HepG2 (cell line): ENCODE results near the gene ARL5A. TPM values are rescaled to one million over a fixed set of nuclear protein-coding genes. Genes with fewer than 3 reads are reported as not detected.

Source experiments
- CHCHD3 ChIP-seq: sonication (generic); formaldehyde crosslinking; IDR thresholded peaks from 2 replicates; pipeline ENCODE4 v1.8.0; 2022; ENCODE audit warnings: mild to moderate bottlenecking, missing genetic modification reagents, moderate library complexity
- ESRRA ChIP-seq: sonication (generic); formaldehyde crosslinking; IDR thresholded peaks from 2 replicates; pipeline ENCODE4 v1.5.1; 2020; ENCODE audit warnings: mild to moderate bottlenecking, low read depth, missing genetic modification reagents
- ETV5 ChIP-seq: IDR thresholded peaks from 2 replicates; pipeline ENCODE4 v1.6.1; 2018; ENCODE audit warnings: missing biosample characterization, missing genetic modification reagents, inconsistent platforms, borderline replicate concordance
- FOXP1 ChIP-seq, 2 experiments: fragments of 450-650 bp in 1 of 2; IDR thresholded peaks; 2 replicates each; pipeline ENCODE4 v1.6.1; 2017 to 2018; ENCODE audit warnings: antibody characterized with exemption in 1 of 2
- NCOA2 ChIP-seq: sonication (generic); formaldehyde crosslinking; IDR thresholded peaks from 2 replicates; pipeline ENCODE4 v1.8.0; 2022; ENCODE audit warnings: inconsistent platforms
- REL ChIP-seq: sonication (generic); formaldehyde crosslinking; conservative IDR thresholded peaks from 2 replicates; pipeline ENCODE4 v1.8.0; 2022; ENCODE audit warnings: mild to moderate bottlenecking, missing genetic modification reagents, moderate library complexity
- RELA ChIP-seq: sonication (generic); formaldehyde crosslinking; IDR thresholded peaks from 2 replicates; pipeline ENCODE4 v1.4.0; 2020; ENCODE audit warnings: missing genetic modification reagents
- SMAD3 ChIP-seq: sonication (generic); formaldehyde crosslinking; IDR thresholded peaks from 2 replicates; pipeline ENCODE4 v1.4.0; 2020; ENCODE audit warnings: missing genetic modification reagents
- SRF ChIP-seq: IDR thresholded peaks from 2 replicates; pipeline ENCODE4 v1.6.1; 2011; ENCODE audit warnings: mild to moderate bottlenecking, low read depth, low read length, moderate library complexity
- TAF15 ChIP-seq: fragments of 200-400 bp; formaldehyde crosslinking; IDR thresholded peaks from one replicate; pipeline ENCODE4 v1.6.1; 2018; ENCODE audit warnings: mild to moderate bottlenecking, low read depth, low read length; ENCODE audit not compliant: poor library complexity, severe bottlenecking
- XRCC5 ChIP-seq: fragments of 200-400 bp; formaldehyde crosslinking; optimal IDR thresholded peaks from 2 replicates; pipeline ENCODE3; 2017; ENCODE audit warnings: mild to moderate bottlenecking, low read length
- YY1 ChIP-seq: IDR thresholded peaks from 2 replicates; pipeline ENCODE4 v1.6.1; 2011; ENCODE audit warnings: low read length, low read depth, moderate library complexity, mild to moderate bottlenecking; ENCODE audit not compliant: insufficient read depth, insufficient replicate concordance
- ZBTB42 ChIP-seq: sonication (generic); formaldehyde crosslinking; IDR thresholded peaks from 2 replicates; pipeline ENCODE4 v1.5.0; 2020; ENCODE audit warnings: mild to moderate bottlenecking, missing genetic modification reagents
- ZNF615 ChIP-seq: sonication (generic); formaldehyde crosslinking; IDR thresholded peaks from 2 replicates; pipeline ENCODE4 v1.5.0; 2020; ENCODE audit warnings: mild to moderate bottlenecking, missing genetic modification reagents, borderline replicate concordance
- ZNF749 ChIP-seq: sonication (generic); formaldehyde crosslinking; IDR thresholded peaks from 2 replicates; pipeline ENCODE4 v1.8.0; 2022; ENCODE audit warnings: mild to moderate bottlenecking, missing genetic modification reagents, moderate library complexity, borderline replicate concordance
- polyA plus RNA-seq, 8 experiments: library from polyadenylated mRNA; depleted of rRNA in 3 of 8; stranded (reverse) in 7 of 8; unstranded in 1 of 8; fragments of >200 nt; fragmentation: Illumina TruSeq in 4 of 8; extraction: Trizol in 4 of 8; gene quantifications; 2 replicates each; pipeline versions ENCODE4 v1.2.1 to v1.2.3, GENCODE V29; 2011 to 2016; ENCODE audit warnings: low read depth in 4 of 8, missing spikeins in 1 of 8, mixed read lengths in 1 of 8; ENCODE audit not compliant: insufficient read depth in 1 of 8
- total RNA-seq, 5 experiments: library from RNA; depleted of rRNA; stranded (reverse); fragments of >200 nt; fragmentation: Illumina TruSeq; extraction: Trizol; gene quantifications; 2 replicates each; pipeline ENCODE4 v1.2.3, GENCODE V29; 2016; ENCODE audit warnings: low read depth in 1 of 5
- TF ChIP-seq, protein P1 (sequence below): sonication (generic); formaldehyde crosslinking; IDR thresholded peaks from one replicate; pipeline ENCODE4 v1.5.1; 2020; ENCODE audit warnings: mild to moderate bottlenecking, missing genetic modification reagents; ENCODE audit errors: not compliant biosample characterization
- TF ChIP-seq, protein P2 (sequence below): IDR thresholded peaks from 2 replicates; pipeline ENCODE4 v1.6.1; 2016

The ARL5A gene
- total and polyA plus RNA-seq, 2 of the 13 experiments (the other 11 are each of a cell fraction or from before 2014, with no cell fraction given): 47.5 to 149 TPM

- TF ChIP-seq, protein P1, sequence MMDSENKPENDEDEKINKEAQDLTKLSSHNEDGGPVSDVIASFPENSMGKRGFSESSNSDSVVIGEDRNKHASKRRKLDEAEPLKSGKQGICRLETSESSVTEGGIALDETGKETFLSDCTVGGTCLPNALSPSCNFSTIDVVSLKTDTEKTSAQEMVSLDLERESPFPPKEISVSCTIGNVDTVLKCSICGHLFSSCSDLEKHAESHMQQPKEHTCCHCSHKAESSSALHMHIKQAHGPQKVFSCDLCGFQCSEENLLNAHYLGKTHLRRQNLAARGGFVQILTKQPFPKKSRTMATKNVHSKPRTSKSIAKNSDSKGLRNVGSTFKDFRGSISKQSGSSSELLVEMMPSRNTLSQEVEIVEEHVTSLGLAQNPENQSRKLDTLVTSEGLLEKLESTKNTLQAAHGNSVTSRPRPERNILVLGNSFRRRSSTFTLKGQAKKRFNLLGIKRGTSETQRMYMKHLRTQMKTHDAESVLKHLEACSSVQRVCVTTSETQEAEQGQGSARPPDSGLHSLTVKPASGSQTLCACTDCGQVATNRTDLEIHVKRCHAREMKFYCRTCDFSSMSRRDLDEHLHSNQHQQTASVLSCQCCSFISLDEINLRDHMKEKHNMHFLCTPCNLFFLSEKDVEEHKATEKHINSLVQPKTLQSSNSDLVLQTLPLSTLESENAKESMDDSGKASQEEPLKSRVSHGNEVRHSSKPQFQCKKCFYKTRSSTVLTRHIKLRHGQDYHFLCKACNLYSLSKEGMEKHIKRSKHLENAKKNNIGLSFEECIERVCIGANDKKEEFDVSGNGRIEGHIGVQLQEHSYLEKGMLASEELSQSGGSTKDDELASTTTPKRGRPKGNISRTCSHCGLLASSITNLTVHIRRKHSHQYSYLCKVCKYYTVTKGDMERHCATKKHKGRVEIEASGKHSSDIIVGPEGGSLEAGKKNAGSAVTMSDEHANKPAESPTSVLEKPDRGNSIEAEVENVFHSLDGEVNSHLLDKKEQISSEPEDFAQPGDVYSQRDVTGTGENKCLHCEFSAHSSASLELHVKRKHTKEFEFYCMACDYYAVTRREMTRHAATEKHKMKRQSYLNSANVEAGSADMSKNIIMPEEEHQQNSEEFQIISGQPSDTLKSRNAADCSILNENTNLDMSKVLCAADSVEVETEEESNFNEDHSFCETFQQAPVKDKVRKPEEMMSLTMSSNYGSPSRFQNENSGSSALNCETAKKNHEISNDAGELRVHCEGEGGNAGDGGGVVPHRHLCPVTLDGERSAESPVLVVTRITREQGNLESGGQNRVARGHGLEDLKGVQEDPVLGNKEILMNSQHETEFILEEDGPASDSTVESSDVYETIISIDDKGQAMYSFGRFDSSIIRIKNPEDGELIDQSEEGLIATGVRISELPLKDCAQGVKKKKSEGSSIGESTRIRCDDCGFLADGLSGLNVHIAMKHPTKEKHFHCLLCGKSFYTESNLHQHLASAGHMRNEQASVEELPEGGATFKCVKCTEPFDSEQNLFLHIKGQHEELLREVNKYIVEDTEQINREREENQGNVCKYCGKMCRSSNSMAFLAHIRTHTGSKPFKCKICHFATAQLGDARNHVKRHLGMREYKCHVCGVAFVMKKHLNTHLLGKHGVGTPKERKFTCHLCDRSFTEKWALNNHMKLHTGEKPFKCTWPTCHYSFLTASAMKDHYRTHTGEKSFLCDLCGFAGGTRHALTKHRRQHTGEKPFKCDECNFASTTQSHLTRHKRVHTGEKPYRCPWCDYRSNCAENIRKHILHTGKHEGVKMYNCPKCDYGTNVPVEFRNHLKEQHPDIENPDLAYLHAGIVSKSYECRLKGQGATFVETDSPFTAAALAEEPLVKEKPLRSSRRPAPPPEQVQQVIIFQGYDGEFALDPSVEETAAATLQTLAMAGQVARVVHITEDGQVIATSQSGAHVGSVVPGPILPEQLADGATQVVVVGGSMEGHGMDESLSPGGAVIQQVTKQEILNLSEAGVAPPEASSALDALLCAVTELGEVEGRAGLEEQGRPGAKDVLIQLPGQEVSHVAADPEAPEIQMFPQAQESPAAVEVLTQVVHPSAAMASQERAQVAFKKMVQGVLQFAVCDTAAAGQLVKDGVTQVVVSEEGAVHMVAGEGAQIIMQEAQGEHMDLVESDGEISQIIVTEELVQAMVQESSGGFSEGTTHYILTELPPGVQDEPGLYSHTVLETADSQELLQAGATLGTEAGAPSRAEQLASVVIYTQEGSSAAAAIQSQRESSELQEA (CRISPR knock-in tag): no peak
- no peak for TF ChIP-seq CHCHD3 (CRISPR knock-in tag)
- peak; percentile 98 for TF ChIP-seq ETV5 (CRISPR knock-in tag)
- peak; percentile 57; the same call in 1 of the 2 replicates for TF ChIP-seq SMAD3 (CRISPR knock-in tag)
- peak; percentile 99 for TF ChIP-seq ZBTB42 (CRISPR knock-in tag)
- TF ChIP-seq, protein P2, sequence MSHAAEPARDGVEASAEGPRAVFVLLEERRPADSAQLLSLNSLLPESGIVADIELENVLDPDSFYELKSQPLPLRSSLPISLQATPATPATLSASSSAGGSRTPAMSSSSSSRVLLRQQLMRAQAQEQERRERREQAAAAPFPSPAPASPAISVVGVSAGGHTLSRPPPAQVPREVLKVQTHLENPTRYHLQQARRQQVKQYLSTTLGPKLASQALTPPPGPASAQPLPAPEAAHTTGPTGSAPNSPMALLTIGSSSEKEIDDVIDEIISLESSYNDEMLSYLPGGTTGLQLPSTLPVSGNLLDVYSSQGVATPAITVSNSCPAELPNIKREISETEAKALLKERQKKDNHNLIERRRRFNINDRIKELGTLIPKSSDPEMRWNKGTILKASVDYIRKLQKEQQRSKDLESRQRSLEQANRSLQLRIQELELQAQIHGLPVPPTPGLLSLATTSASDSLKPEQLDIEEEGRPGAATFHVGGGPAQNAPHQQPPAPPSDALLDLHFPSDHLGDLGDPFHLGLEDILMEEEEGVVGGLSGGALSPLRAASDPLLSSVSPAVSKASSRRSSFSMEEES (CRISPR knock-in tag): 0 out of 2 replicates have a peak, but pooled peaks have one; percentile 18
- TF ChIP-seq REL (CRISPR knock-in tag): no peak
- TF ChIP-seq XRCC5: peak; percentile 71
- TF ChIP-seq FOXP1 (IDR thresholded peaks at IDR 0.05): no peak
- peak; percentile 52; the same call in 1 of the 2 replicates for TF ChIP-seq FOXP1 (CRISPR knock-in tag; IDR thresholded peaks at IDR 0.05)
- no peak for TF ChIP-seq TAF15
- TF ChIP-seq ESRRA: no peak
- no peak for TF ChIP-seq SRF
- TF ChIP-seq RELA: no peak
- TF ChIP-seq YY1: peak; percentile 12
- TF ChIP-seq NCOA2: peak; percentile 37; the same call in 1 of the 2 replicates
- 0 out of 2 replicates have a peak, but pooled peaks have one; percentile 34 for TF ChIP-seq ZNF749
- no peak for TF ChIP-seq ZNF615 (CRISPR knock-in tag)
Observed at GRCh38 chr2:151842830-151843690, 14.8 kb upstream of the ARL5A start (continued).
